ENCODE results near the gene GSX1.
"Not testable (repeated sequence)": the region's sequence is repeated elsewhere in the genome, so short reads cannot be mapped to it uniquely, and the experiment has no call there.

GSX1 gene

GRCh38 chr13:27794921-27795717 is 2.8 kb downstream of the GSX1 start:
- no peak for DNase-seq (ENCODE audit: low read depth)

DNA sequence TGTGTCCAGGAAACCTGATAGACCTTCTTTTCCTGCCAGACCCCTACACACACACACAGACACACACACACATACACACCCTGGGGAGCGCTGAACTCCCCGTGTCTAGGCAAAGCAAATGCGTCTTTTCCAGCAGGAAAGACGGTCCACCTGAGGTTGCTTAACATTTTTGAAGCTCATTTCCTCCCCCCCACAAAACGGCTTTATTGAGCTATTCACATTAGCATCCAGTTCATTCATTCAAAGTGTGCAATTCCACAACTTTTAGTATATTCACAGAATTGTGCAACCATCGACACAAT is 3.4 kb downstream of the GSX1 start:
- no peak for DNase-seq (ENCODE audit: low read depth)

DNA sequence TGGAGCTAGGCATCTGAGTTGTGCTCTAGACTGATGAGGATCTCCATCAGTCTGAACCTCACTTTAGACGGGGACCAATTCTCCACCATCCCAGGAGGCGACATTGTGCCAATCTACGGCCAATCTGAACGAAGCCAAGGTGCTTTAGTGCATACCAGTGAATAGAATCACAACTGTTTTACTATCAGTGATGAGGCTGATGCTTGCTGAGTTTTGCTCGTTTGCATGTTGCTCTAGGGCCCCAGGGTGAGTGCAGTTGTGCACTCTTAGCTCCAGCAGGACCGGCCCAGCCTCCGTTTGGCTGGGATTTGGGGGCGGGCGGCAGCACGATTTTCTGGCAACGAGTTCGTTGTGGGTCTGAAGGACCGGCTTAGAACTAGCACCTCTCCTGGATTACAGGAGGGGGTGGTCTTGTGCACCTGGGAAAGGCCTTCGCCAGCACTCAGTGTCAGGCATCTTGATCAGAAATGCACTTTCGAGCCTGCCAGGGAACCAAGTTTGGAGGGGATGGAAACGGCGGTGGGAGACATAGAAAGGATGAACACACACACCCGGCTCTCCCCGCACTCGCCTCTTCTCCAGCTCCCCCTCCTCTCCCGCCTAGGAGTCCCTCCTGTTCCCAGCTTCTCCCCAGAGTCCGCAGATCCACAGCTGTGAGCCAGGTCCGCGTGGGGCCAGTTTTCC is 4.4 kb downstream of the GSX1 start:
- no peak for DNase-seq (ENCODE audit: low read depth)

GRCh38 chr13:27797228-27797624 is 4.9 kb downstream of the GSX1 start:
- peak; percentile 5 for DNase-seq (ENCODE audit: low read depth)

- DNase-seq (ENCODE audit: low read depth): no peak
Observed at GRCh38 chr13:27806744-27807387, 14.6 kb downstream of the GSX1 start.

- no peak for DNase-seq (ENCODE audit: low read depth)
Observed at GRCh38 chr13:27808851-27809550, 16.7 kb downstream of the GSX1 start.

DNA sequence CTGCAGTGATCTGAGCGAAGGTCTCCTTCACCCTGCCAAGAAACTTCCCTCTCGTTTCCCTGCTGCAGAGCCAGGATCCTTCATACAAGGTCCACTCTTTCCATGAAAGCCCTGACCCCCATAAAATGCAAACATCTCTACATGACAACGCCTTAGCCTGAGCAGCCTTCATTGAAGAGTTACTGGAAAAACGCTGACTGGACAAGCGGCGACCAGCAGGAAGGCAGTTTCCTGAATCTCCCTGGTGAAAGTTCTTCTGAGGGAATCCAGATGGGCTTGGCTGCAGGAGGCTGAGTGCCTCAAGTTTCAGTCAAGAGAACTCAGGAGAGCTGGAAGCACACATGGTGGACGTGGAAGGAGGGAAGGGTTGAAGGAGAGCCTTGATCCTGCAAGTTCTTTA is 17.7 kb downstream of the GSX1 start:
- DNase-seq (ENCODE audit: low read depth): no peak

- no peak for DNase-seq (ENCODE audit: low read depth)
Observed at GRCh38 chr13:27810461-27810860, 18.2 kb downstream of the GSX1 start.

- DNase-seq (ENCODE audit: low read depth): no peak
Observed at GRCh38 chr13:27813826-27814225, 21.5 kb downstream of the GSX1 start.

DNA sequence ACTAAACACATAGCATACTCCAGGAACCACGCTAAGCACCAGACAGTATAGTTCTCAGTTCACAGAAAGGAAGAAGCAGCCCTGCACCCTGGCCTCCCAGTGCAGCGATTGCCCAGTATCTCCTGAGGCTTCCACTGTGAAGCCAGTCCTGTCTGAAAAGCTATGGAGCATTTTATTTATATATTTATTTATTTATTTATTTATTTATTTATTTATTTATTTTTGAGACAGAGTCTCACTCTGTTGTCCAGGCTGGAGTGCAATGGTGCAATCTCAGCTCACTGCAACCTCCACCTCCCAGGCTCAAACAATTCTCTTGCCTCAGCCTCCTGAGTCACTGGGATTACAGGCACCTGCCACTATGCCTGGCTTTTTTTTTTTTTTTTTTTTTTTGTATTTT is 25.5 kb downstream of the GSX1 start:
- DNase-seq (ENCODE audit: low read depth): not testable (repeated sequence)

- no peak for DNase-seq (ENCODE audit: low read depth)
Observed at GRCh38 chr13:27820524-27821482, 28.5 kb downstream of the GSX1 start.

DNA sequence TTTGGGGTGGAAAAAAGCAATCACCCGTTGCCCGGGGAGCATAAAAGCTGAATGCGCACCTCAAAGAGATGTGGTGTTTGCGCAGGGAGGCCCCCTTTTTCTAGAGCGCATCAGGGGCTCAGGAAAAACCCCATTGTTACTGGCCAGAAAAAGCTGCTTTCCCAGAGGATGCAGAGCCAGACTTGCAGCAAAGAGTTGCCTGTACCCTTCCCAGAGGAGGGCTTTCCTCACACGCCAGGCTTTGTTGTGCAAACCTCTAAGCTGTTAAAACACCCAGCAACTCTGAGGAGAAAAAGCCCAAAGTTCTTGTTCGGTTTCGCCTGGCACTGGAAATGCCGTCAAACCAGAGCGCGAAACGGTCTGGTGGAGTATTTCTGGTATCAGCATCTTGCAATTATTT is 29.3 kb downstream of the GSX1 start:
- no peak for DNase-seq (ENCODE audit: low read depth)

GRCh38 chr13:27822258-27822872 is 30.1 kb downstream of the GSX1 start:
- peak; percentile 12 for DNase-seq (ENCODE audit: low read depth)

GRCh38 chr13:27822873-27823311 is 30.6 kb downstream of the GSX1 start:
- peak; percentile 15 for DNase-seq (ENCODE audit: low read depth)

DNA sequence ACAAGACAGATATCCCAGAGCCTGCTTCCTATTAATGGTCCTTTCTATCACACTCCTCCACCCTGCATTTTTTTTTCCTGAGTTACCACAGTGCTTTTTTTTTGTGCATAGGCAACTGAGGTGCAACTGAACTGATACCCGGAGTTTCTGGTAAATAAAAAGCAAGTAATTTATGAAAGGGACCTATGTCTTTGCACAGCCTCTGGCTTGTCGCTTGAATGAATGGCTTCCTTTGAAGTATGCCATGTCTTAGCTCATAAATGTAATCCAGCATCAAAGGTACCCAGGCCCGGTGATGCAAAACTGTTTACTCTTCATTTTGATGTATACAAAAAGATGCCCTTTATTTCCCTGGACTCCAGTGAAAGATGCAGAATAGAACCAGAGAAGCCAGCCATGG is 31.8 kb downstream of the GSX1 start:
- DNase-seq (ENCODE audit: low read depth): no peak

- DNase-seq (ENCODE audit: low read depth): no peak
Observed at GRCh38 chr13:27825072-27825471, 32.8 kb downstream of the GSX1 start.

GRCh38 chr13:27826379-27827353 is 34.4 kb downstream of the GSX1 start:
- peak; percentile 77 for DNase-seq (ENCODE audit: low read depth)

DNA sequence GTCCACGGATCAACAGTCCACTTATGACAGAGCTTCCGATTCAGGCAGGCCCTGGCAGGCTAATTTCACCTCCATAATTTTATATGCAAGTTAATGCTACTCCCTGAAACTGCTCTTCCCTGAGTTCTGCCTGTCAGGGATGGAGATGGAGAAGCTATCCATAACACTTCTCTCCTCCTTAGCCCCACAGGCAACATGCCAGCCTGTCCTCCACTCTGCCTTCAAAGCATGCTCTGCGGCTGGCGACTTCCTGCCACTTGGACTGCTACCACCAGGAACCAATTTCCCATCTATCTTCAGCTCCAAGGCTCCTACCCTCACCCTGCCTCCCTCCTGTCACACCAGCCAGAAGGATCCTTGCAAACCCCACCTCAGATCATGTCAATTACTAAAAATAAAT is 35.4 kb downstream of the GSX1 start:
- DNase-seq (ENCODE audit: low read depth): no peak

DNA sequence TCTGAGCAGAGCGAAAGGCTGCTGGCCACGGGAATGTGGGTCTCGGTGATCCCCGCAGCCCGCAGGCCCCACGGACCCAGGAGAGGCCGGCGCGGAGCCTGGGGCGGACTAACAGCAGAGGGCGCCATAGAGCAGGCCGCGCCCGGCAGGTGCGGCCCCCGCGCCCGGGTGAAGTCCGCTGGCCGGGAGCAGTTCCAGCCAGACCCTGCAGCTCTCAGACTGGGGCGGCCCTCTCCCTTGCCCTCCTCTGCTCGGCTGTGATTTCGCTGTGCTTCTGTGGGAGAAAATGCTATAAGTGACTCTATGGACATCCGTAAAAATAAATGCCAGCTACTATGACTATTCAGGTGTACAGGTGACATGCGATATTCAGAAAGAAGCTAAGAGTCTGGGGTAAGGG is 37.7 kb downstream of the GSX1 start:
- peak; percentile 21 for DNase-seq (ENCODE audit: low read depth)

GRCh38 chr13:27833206-27833605 is 40.9 kb downstream of the GSX1 start:
- no peak for DNase-seq (ENCODE audit: low read depth)
